GM15510 (cell line): ENCODE data around the gene LY6G6C.
A peak's percentile ranks its signal among the peaks of the same experiment; 100 is the strongest.

ENCODE experiments used
- POLR2A ChIP-seq: IDR thresholded peaks from 3 replicates; pipeline ENCODE4 v1.6.1; 2011; ENCODE audit warnings: borderline replicate concordance; ENCODE audit not compliant: insufficient read length; ENCODE audit errors: extremely low read depth

The LY6G6C gene

GRCh38 chr6:31690231-31691077 is 31.1 kb downstream of the LY6G6C start:
- TF ChIP-seq POLR2A, result no peak

- TF ChIP-seq POLR2A, result no peak
These were observed 32.1 kb downstream of the LY6G6C start for GRCh38 chr6:31689249-31690110.

- no peak for TF ChIP-seq POLR2A
These were observed 33.5 kb downstream of the LY6G6C start for GRCh38 chr6:31687860-31688693.

- no peak for TF ChIP-seq POLR2A
These were observed 34.2 kb downstream of the LY6G6C start for GRCh38 chr6:31687321-31687720.

GRCh38 chr6:31686483-31686882 is 35.1 kb downstream of the LY6G6C start:
- TF ChIP-seq POLR2A, result no peak

GRCh38 chr6:31683591-31683990 is 38.0 kb downstream of the LY6G6C start:
- no peak for TF ChIP-seq POLR2A

- peak; percentile 38 for TF ChIP-seq POLR2A
These were observed 40.3 kb downstream of the LY6G6C start for GRCh38 chr6:31681135-31681671.

GRCh38 chr6:31680226-31681134 is 41.1 kb downstream of the LY6G6C start, which contains the start of gene LY6G5C:
TSS of gene LY6G5C (minus strand) at chr6:31681067. CDS start at chr6:31680373, 694 bp downstream.
- TF ChIP-seq POLR2A, result no peak

- TF ChIP-seq POLR2A, result no peak
These were observed 43.6 kb downstream of the LY6G6C start for GRCh38 chr6:31677955-31678354.

- TF ChIP-seq POLR2A, result no peak
These were observed 44.6 kb downstream of the LY6G6C start for GRCh38 chr6:31676904-31677303.

GRCh38 chr6:31676322-31676903 is 45.1 kb downstream of the LY6G6C start:
- TF ChIP-seq POLR2A, result no peak

GRCh38 chr6:31669676-31670075 is 51.9 kb downstream of the LY6G6C start, which contains the start of gene LY6G5B:
TSS of gene LY6G5B (plus strand) at chr6:31669976. CDS start at chr6:31670951, 975 bp downstream.
- TF ChIP-seq POLR2A, result no peak
